K562 (cell line): ENCODE results near the gene WWC2. TPM values are rescaled to one million over a fixed set of nuclear protein-coding genes. Genes with fewer than 3 reads are reported as not detected.
A peak's percentile ranks its signal among the peaks of the same experiment; 100 is the strongest.

Experiments used
- CBFA2T2 ChIP-seq: fragments of 450-650 bp; conservative IDR thresholded peaks from 2 replicates; pipeline ENCODE4 v1.6.1; 2017; ENCODE audit warnings: mild to moderate bottlenecking
- CBFA2T3 ChIP-seq: fragments of 450-650 bp; IDR thresholded peaks from 2 replicates; pipeline ENCODE4 v1.6.1; 2017
- MEIS2 ChIP-seq: fragments of 450-650 bp; IDR thresholded peaks from 2 replicates; pipeline ENCODE4 v1.6.1; 2014; ENCODE audit warnings: mild to moderate bottlenecking; ENCODE audit not compliant: partially characterized antibody
- NR2C2 ChIP-seq, 2 experiments: fragments of 200-800 bp in 1 of 2; sonication (Bioruptor generic) in 1 of 2; sonication (generic) in 1 of 2; formaldehyde crosslinking in 1 of 2; IDR thresholded peaks; 2 replicates each; pipeline versions ENCODE4 v1.6.1 to v1.8.0; 2016 to 2022; ENCODE audit warnings: mild to moderate bottlenecking in 1 of 2, missing compliant biosample characterization in 1 of 2, missing genetic modification characterization in 1 of 2, missing genetic modification reagents in 1 of 2
- RFX7 ChIP-seq: fragments of 250-450 bp; sonication (Bioruptor Pico); IDR thresholded peaks from 2 replicates; pipeline ENCODE4 v1.5.1; 2021; ENCODE audit warnings: mild to moderate bottlenecking
- SIN3A ChIP-seq, 2 experiments: fragments of 150-350 bp in 1 of 2; IDR thresholded peaks; 2 replicates each; pipeline ENCODE4 v1.6.1; 2011 to 2016; ENCODE audit warnings: borderline replicate concordance in 2 of 2, low read depth in 2 of 2, low read length in 2 of 2, mild to moderate bottlenecking in 2 of 2, moderate library complexity in 2 of 2; ENCODE audit not compliant: control insufficient read depth in 1 of 2
- SRSF9 ChIP-seq: fragments of 200-400 bp; formaldehyde crosslinking; IDR thresholded peaks from 2 replicates; pipeline ENCODE4 v1.6.1; 2017; ENCODE audit warnings: low read depth, low read length, borderline replicate concordance
- ZBTB11 ChIP-seq, 3 experiments: fragments of 200-800 bp in 1 of 3; fragments of 250-450 bp in 1 of 3; fragments of 450-650 bp in 1 of 3; sonication (Bioruptor Pico) in 1 of 3; sonication (Bioruptor generic) in 1 of 3; formaldehyde crosslinking in 1 of 3; IDR thresholded peaks; 2 replicates each; pipeline versions ENCODE4 v1.6.1 to v1.8.0; 2016 to 2022; ENCODE audit warnings: mild to moderate bottlenecking in 2 of 3, missing genetic modification characterization in 2 of 3, missing compliant biosample characterization in 1 of 3, moderate library complexity in 1 of 3
- ZNF133 ChIP-seq: fragments of 250-450 bp; sonication (Bioruptor Pico); IDR thresholded peaks from 2 replicates; pipeline ENCODE4 v1.4.0; 2020; ENCODE audit warnings: mild to moderate bottlenecking
- ZNF507 ChIP-seq: conservative IDR thresholded peaks from 2 replicates; pipeline ENCODE4 v1.6.1; 2017; ENCODE audit warnings: missing genetic modification characterization, missing compliant biosample characterization
- ZNF740 ChIP-seq, 3 experiments: fragments of 200-800 bp in 1 of 3; sonication (Bioruptor generic) in 1 of 3; sonication (generic) in 1 of 3; formaldehyde crosslinking in 1 of 3; IDR thresholded peaks; 2 replicates each; pipeline versions ENCODE4 v1.6.1 to v1.8.0; 2016 to 2022; ENCODE audit warnings: mild to moderate bottlenecking in 2 of 3, missing compliant biosample characterization in 2 of 3, missing genetic modification characterization in 2 of 3, missing genetic modification reagents in 1 of 3
- polyA plus RNA-seq, 8 experiments: library from polyadenylated mRNA; depleted of rRNA in 4 of 8; stranded (reverse) in 5 of 8; unstranded in 3 of 8; fragments of >200 nt; fragmentation: Nextera tagmentation in 2 of 8; fragmentation: Illumina TruSeq in 1 of 8; extraction: Ambion mirVana in 2 of 8; extraction: Trizol in 1 of 8; gene quantifications; 2 replicates each; pipeline versions ENCODE4 v1.2.1 to v1.2.3, GENCODE V29; 2011 to 2014; ENCODE audit warnings: inconsistent platforms in 1 of 8, missing spikeins in 1 of 8
- total RNA-seq, 7 experiments: library from RNA; depleted of rRNA in 6 of 7; stranded (reverse); fragments of >200 nt in 6 of 7; fragmentation: Illumina TruSeq in 2 of 7; extraction: Trizol in 2 of 7; gene quantifications; 2 replicates each; pipeline versions ENCODE4 v1.2.1 to v1.2.3, GENCODE V29; 2011 to 2021; ENCODE audit warnings: low replicate concordance in 1 of 7
- TF ChIP-seq, protein P1 (sequence below), 2 experiments: IDR thresholded peaks in 1 of 2; conservative IDR thresholded peaks in 1 of 2; 2 replicates each; pipeline ENCODE4 v1.6.1; 2016; ENCODE audit warnings: low read depth in 2 of 2, mild to moderate bottlenecking in 1 of 2, missing compliant biosample characterization in 1 of 2, missing genetic modification characterization in 1 of 2, moderate library complexity in 1 of 2
- TF ChIP-seq, protein P2 (sequence below), 2 experiments: IDR thresholded peaks; 2 replicates each; pipeline ENCODE4 v1.6.1; 2012; ENCODE audit warnings: improper control_type of control experiment in 2 of 2, low read depth in 2 of 2, low read length in 2 of 2, borderline replicate concordance in 1 of 2
- TF ChIP-seq, protein P3 (sequence below): fragments of 250-450 bp; sonication (Bioruptor Pico); IDR thresholded peaks from 2 replicates; pipeline ENCODE4 v1.5.1; 2021; ENCODE audit warnings: mild to moderate bottlenecking

Gene WWC2
- total and polyA plus RNA-seq, 9 of the 15 experiments (the other 6 are each of a cell fraction or from before 2014, with no cell fraction given): 3.7 to 39.4 (median 19.6) TPM

DNA sequence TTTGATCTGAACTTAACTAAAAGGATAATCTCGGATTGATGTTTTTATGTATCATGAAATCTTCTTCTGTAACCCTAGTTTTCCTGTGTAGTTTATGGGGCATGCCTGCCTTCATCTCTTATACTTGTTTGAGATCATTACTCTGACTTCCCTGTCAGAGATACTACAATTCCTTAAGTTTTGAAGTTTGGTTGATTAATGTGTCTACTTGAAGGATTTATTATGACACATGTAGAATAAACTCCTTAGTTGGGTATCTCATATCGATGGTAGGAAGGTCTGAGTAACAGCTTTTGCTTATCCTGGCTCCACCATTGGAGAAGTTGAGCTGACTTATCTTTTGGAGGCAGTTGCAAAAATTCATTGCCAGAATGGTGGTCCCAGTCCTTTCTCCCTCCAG lies 46.7 kb downstream of the WWC2 start (continued):
- TF ChIP-seq SRSF9 (no peak), SIN3A (IDR thresholded peaks at IDR 0.05; ENCODE audit: borderline replicate concordance in 2 of 2, control insufficient read depth in 1 of 2, low read depth in 2 of 2, low read length in 2 of 2) (no peak), ZNF507 (no peak), CBFA2T2 (0 out of 2 replicates have a peak, but pooled peaks have one; percentile 9), ZBTB11 (CRISPR knock-in tag; IDR thresholded peaks at IDR 0.05) (no peak), CBFA2T3 (peak; percentile 13; the same call in 1 of the 2 replicates), NR2C2 (CRISPR knock-in tag; IDR thresholded peaks at IDR 0.05) (no peak), NR2C2 (tag; IDR thresholded peaks at IDR 0.05) (no peak), MEIS2 (peak; percentile 95), RFX7 (no peak), ZNF740 (CRISPR knock-in tag; IDR thresholded peaks at IDR 0.05) (no peak), ZNF740 (tag; IDR thresholded peaks at IDR 0.05) (no peak), ZNF133 (no peak)
- TF ChIP-seq, protein P1, sequence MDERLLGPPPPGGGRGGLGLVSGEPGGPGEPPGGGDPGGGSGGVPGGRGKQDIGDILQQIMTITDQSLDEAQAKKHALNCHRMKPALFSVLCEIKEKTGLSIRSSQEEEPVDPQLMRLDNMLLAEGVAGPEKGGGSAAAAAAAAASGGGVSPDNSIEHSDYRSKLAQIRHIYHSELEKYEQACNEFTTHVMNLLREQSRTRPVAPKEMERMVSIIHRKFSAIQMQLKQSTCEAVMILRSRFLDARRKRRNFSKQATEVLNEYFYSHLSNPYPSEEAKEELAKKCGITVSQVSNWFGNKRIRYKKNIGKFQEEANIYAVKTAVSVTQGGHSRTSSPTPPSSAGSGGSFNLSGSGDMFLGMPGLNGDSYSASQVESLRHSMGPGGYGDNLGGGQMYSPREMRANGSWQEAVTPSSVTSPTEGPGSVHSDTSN (CRISPR knock-in tag; IDR thresholded peaks at IDR 0.05; ENCODE audit: low read depth): no peak
- TF ChIP-seq, protein P1 (tag; conservative IDR thresholded peaks at IDR 0.05; ENCODE audit: low read depth): peak; percentile 89
- TF ChIP-seq, protein P2, sequence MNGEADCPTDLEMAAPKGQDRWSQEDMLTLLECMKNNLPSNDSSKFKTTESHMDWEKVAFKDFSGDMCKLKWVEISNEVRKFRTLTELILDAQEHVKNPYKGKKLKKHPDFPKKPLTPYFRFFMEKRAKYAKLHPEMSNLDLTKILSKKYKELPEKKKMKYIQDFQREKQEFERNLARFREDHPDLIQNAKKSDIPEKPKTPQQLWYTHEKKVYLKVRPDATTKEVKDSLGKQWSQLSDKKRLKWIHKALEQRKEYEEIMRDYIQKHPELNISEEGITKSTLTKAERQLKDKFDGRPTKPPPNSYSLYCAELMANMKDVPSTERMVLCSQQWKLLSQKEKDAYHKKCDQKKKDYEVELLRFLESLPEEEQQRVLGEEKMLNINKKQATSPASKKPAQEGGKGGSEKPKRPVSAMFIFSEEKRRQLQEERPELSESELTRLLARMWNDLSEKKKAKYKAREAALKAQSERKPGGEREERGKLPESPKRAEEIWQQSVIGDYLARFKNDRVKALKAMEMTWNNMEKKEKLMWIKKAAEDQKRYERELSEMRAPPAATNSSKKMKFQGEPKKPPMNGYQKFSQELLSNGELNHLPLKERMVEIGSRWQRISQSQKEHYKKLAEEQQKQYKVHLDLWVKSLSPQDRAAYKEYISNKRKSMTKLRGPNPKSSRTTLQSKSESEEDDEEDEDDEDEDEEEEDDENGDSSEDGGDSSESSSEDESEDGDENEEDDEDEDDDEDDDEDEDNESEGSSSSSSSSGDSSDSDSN (IDR thresholded peaks at IDR 0.05; ENCODE audit: borderline replicate concordance in 1 of 2, low read depth in 2 of 2, low read length in 2 of 2): no peak
- TF ChIP-seq, protein P3, sequence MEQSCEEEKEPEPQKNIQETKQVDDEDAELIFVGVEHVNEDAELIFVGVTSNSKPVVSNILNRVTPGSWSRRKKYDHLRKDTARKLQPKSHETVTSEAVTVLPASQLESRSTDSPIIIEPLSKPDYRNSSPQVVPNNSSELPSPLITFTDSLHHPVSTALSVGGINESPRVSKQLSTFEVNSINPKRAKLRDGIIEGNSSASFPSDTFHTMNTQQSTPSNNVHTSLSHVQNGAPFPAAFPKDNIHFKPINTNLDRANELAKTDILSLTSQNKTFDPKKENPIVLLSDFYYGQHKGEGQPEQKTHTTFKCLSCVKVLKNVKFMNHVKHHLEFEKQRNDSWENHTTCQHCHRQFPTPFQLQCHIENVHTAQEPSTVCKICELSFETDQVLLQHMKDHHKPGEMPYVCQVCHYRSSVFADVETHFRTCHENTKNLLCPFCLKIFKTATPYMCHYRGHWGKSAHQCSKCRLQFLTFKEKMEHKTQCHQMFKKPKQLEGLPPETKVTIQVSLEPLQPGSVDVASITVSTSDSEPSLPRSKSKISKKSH (CRISPR knock-in tag): no peak
